Activated naive CD4-positive, alpha-beta T cell treated with anti-CD3 and anti-CD28 coated beads, Interleukin-2, amount 50 U/mL, for 72 hours (primary cell): Measurements from ENCODE around the gene SLC38A1. TPM values are rescaled to one million over a fixed set of nuclear protein-coding genes. Genes with fewer than 3 reads are reported as not detected.

Experiments used
- ATAC-seq, 2 donors: fragments of 150-1000 bp; cut with Tn5 transposase; 2 replicates each; pipeline ENCODE4 v1.10.0; 2021; ENCODE audit warnings: mild to moderate bottlenecking in 2 of 2, moderate library complexity in 2 of 2
- DNase-seq, 2 donors: peaks; one replicate each; pipeline ENCODE4 v3.0.0; 2021 to 2022; ENCODE audit warnings: low spot score in 2 of 2
- H3K27ac Mint-ChIP-seq, 2 donors: one replicate each; pipeline ENCODE4 v1.8.0; 2022; ENCODE audit warnings: mild to moderate bottlenecking in 2 of 2, mixed read lengths in 2 of 2
- H3K36me3 Mint-ChIP-seq, 2 donors: one replicate each; pipeline ENCODE4 v1.8.0; 2022; ENCODE audit warnings: mixed read lengths in 2 of 2
- H3K9me3 Mint-ChIP-seq, 2 donors: one replicate each; pipeline ENCODE4 v1.8.0; 2022; ENCODE audit warnings: mixed read lengths in 2 of 2
- total RNA-seq, 2 donors: library from RNA; stranded (reverse); gene quantifications; one replicate each; pipeline ENCODE4 v1.2.3, GENCODE V29; 2022

Gene SLC38A1
- total RNA-seq, 2 donors from 2014 or later: 146 to 177 TPM

DNA sequence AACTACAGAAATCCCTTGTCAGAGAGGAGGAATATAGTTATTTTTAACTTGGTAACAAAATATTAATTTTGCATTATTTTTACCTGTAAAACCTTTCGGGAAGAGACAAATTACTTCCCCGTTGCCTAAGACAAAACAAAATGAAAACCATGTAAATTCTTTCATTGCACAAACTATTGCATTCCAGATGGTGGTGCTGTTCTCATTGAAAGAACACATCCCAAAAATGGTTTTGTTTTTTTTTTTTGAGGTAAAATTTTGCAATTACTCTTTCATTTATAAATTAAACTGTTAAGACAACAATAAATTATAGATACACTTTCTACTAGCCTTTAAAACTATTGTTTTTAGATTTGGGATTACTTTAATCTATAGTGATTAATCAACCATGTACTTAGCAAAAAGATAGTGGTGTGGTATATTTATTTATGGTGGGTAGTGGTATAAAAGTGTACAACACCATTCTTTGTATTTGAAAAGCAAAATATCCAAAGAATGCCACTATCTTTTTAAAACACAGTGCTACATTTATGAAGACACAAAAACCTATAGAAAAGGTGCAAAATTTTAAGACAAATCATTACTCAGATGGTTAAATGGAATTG is 115.5 kb downstream of the SLC38A1 start:
- peaks cover 12 to 17% of the 10 kb centered on the region in 2 donors for H3K36me3 Mint-ChIP-seq
- peaks cover 9 to 11% of the 10 kb centered on the region in 2 donors for H3K9me3 Mint-ChIP-seq
- ATAC-seq: no peak
- H3K27ac Mint-ChIP-seq: no peak overlapping the region
- no peak for DNase-seq

DNA sequence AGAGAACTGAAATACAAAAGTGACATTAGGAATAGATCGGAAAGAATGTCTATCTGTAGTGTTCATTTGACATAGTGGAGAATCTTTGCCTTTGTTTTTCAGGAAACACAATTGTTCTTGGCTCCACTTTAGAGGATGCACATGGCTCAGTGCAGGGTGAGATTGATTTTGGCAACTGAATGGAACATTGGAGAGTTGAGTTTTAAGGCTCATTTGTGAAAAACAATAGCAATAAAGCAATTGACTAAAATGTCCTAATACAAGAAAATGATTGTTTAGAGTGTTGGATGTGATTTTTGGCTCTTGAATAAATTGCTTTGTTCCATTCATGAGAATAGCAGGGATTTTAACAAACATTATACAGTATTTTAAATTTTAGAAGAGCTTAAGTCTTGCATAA is 116.4 kb downstream of the SLC38A1 start:
- no peak for DNase-seq
- ATAC-seq: no peak
- Mint-ChIP-seq H3K9me3 (peaks cover 9 to 11% of the 10 kb centered on the region in 2 donors), H3K36me3 (peaks cover 12 to 15% of the 10 kb centered on the region in 2 donors), H3K27ac (no peak overlapping the region)

DNA sequence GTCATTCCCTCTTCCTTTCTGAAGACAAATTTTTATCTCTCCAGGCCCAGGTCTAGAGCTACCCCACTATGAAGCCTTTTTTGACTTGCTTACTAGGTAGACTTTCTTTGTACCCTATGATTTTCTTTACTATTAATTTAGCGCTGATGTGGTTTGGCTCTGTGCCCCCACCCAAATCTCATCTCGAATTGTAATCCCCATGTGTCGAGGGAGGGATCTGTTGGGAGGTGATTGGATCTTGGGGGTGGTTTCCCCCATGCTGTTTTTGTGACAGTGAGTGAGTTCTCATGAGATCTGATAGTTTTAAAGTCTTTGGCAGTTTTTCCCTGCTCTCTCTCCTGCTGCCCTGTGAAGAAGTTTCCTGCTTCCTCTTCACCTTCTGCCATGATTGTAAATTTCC is 118.1 kb downstream of the SLC38A1 start:
- DNase-seq: no peak
- H3K27ac Mint-ChIP-seq: peak overlapping the region in 1 of 2 donors; percentile 19

DNA sequence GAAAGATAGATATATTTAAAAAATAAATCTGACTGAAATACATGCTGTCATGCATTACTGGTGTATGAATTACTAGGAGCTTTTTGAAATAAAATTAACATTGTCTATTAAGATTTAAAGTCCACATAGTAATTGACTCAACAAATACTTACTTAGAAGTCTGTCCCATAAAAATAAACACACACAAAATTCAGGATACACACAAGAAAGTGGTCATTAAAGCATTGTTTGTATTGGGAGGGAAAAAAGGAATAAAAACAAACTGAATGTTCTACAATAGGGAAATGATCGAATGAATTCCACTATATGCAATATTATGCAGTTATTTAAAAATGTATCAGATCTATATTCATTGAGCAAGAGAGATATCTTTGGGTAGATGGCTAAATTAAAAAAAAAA is 118.9 kb downstream of the SLC38A1 start:
- DNase-seq (no peak), ATAC-seq (no peak)
- Mint-ChIP-seq H3K27ac (no peak overlapping the region), H3K36me3 (no peaks in the 10 kb centered on the region), H3K9me3 (no peaks in the 10 kb centered on the region)

More for the DNA sequence above, 118.1 kb downstream of the SLC38A1 start:
- H3K9me3 Mint-ChIP-seq: no peaks in the 10 kb centered on the region
- ATAC-seq: no peak
- H3K36me3 Mint-ChIP-seq: peaks cover 0 to 1% of the 10 kb centered on the region in 2 donors

DNA sequence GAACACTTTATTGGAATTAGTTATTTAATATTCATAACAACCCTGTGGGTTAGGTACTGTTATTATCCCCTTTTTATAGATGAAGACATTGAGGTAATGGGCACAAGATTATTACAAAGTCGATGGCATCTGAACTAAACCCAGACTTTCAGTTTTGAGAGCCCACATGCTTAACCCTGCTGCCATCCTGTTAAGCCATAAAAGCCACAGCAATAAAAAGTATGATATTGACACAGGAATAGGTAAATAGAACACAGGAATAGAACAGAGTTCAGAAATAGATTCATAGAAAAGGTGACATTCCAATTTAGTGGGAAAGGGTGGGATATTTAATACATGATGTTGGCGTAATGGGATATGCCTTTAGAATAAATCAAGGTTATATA is 119.8 kb downstream of the SLC38A1 start:
- H3K36me3 Mint-ChIP-seq: no peaks in the 10 kb centered on the region
- no peaks in the 10 kb centered on the region for H3K9me3 Mint-ChIP-seq
- DNase-seq (no peak), ATAC-seq (no peak)
- no peak overlapping the region for H3K27ac Mint-ChIP-seq

DNA sequence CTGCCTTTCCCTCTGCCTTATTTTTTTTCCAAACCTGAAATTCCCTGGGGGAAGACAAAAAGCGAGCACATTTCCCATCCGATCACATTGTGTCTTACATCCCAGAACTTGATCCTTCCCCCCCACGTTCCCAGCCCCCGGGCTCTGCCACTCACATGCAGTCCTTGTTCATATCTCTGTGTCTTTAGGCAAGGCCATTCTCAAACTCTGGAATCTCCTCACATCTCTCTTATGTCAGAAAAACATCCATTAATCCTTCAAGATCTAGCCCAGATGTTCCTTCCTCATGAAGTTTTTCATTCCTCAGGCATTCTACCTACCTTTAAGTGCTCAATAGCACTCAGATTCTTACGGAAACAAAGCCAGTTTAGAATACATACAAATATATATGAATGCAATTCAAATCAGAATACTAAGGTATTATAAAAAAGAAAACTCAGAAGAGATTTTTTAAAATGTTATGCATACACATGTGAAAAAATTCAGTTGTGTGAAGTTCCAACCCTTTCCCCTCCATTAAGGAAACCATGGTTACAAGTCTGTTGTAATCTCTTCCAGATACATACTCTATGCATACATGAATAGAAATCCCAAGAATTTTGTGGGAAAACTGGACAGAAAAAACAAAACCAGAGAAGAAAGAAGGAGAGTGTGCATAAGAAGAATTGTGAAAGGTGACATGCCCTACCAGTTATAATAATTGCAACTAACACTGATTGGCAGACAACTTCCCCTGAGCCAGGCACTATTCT is 120.3 kb downstream of the SLC38A1 start:
- Mint-ChIP-seq H3K9me3 (no peaks in the 10 kb centered on the region), H3K36me3 (no peaks in the 10 kb centered on the region), H3K27ac (no peak overlapping the region)
- DNase-seq (no peak), ATAC-seq (no peak)

DNA sequence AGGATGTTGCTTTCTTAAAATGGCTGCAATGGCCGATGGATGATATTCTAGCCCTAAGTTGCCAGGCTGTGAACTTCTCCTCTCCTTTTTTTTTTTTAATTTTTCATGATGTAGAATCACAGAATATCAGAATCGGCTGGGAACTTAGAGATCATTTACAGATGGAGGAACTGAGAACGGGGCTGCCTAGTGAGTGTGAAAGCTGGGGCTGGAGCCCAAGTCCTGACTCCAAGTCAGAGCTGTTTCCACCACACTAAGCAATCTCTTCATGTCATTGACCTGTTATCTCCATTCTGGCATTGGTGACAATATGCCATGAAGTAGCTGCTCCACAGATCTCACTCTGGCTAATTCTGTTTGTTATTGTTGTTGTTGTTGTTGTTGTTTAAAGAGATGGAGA is 121.7 kb downstream of the SLC38A1 start:
- H3K9me3 Mint-ChIP-seq: no peaks in the 10 kb centered on the region
- no peak for ATAC-seq
- no peaks in the 10 kb centered on the region for H3K36me3 Mint-ChIP-seq
- no peak for DNase-seq
- no peak overlapping the region for H3K27ac Mint-ChIP-seq

DNA sequence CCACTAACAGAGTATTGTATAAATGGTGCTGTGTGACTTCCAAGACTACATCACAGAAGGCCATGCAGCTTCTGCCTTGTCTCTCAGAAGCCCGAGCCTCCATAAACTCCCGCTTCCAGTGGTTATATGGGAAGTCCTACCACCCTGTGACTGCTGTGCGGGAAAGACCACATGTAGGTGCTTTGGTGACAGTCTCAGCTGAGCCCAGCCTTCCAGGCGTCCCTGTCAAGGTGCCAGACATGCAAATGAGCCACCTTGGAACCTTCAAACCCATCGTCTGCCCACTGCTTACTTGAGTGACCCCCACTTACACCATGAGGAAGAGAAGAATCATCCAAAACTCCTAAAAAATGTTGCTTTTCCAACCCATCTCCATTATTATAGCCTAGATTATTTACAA is 123.0 kb downstream of the SLC38A1 start:
- Mint-ChIP-seq H3K9me3 (no peaks in the 10 kb centered on the region), H3K27ac (no peak overlapping the region), H3K36me3 (no peaks in the 10 kb centered on the region)
- DNase-seq: no peak
- no peak for ATAC-seq

DNA sequence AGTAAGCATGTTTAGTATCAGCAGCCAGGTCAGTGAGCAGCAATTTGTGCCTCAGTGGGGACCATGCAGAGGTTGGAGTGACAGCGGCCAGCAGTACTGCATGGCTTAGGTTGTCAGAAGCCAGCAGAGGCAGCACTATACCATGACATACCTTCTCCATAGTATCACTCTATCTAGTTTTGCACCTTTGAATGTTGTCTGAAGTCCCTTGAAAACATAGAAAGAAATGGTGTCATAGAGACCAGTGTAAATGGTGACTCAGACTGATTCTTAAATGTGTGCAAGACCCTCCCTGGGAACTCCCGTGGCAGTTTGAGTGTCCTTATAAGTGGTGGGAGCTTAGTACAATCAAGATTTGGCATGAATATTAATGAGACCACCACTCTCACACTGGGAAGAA is 124.4 kb downstream of the SLC38A1 start:
- H3K36me3 Mint-ChIP-seq: no peaks in the 10 kb centered on the region
- H3K9me3 Mint-ChIP-seq: no peaks in the 10 kb centered on the region
- DNase-seq: no peak
- ATAC-seq: peak; percentile 24 to 43
- H3K27ac Mint-ChIP-seq: no peak overlapping the region

DNA sequence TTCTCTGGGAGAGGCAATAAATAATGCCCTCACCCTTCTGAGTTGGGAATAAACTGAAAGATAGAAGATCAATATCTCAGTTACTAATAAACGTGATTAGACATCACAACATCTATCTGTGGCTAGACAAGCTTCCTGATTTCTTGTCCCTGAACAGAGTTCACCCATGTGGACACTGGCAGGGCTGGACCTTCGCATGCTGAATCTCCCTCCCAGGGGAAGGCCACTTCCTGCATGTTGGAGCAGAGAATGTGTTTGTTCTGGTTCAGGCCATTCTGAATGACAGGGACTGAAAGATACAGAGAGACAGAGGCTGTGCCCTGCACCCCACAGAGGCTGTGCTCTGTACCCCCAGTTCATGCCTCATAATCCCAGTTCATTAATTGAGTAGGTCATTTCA is 132.6 kb downstream of the SLC38A1 start:
- Mint-ChIP-seq H3K9me3 (no peaks in the 10 kb centered on the region), H3K27ac (no peak overlapping the region), H3K36me3 (no peaks in the 10 kb centered on the region)
- ATAC-seq: no peak
- no peak for DNase-seq

DNA sequence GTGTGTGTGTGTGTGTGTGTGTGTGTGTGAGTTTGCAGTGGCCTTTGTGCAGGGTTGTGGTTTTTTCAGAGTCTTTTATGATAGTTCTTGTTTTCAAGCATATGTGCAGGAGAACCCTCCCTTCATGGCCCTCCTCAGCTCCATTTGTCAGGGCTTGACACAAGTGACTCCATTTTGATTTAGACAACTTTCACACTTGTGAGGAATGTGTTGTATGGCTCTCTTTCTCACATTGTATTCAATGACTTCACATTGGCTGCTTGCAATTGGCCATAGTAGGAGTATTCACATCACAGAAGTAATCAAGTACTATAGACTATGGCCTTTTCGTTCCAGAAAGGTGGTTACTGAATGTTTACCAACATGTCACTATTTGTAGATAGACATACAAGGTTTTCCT is 133.1 kb downstream of the SLC38A1 start:
- H3K27ac Mint-ChIP-seq: no peak overlapping the region
- H3K36me3 Mint-ChIP-seq: no peaks in the 10 kb centered on the region
- ATAC-seq (no peak), DNase-seq (no peak)
- H3K9me3 Mint-ChIP-seq: no peaks in the 10 kb centered on the region

DNA sequence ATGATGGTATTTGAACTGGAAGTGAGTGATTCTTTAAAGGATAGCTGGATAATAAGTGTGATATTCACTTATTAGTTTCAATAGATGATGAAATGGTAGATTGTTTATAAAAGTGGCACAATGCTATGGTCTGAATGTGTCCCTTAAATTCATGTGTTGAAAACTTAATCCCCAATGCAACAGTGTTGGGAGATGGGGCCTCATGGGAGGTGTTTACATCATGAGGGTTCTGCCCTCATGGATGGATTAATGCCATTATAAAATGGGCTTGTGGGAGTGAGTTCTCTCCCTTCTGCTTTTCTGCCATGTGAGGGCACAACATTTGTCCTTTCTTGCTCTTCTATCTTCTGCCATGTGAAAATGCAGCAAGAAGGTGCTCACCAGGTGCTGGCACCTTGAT is 134.0 kb downstream of the SLC38A1 start:
- DNase-seq (no peak), ATAC-seq (no peak)
- H3K27ac Mint-ChIP-seq: no peak overlapping the region
- H3K9me3 Mint-ChIP-seq: no peaks in the 10 kb centered on the region
- no peaks in the 10 kb centered on the region for H3K36me3 Mint-ChIP-seq

DNA sequence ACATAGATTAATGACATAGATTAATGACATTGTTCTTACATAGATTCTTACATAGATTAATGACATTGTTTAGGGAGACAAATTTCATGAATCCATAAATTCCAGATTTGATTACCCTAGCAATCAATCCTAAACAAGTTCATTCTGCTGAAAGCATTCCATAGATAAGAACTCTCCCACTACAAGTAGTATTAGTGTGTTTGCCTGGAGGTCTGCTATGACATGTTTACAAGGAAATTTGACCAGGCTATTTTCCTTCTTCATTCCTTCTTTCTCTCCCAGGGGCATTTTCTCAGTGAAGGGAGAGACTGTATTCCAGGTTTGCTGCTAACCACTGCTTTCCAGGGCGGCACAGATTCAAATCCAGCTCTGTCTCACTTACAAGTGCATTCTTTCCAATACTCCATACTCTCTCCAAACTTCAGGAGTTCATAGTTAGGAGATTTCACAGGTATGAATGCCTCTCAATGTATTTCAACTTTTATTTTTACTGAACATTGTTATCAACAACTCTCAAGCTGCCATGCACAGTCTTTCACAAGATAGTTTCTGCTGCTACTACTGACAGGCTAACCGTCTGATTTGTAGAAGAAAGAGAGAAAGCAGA is 134.5 kb downstream of the SLC38A1 start:
- ATAC-seq: no peak
- DNase-seq: no peak
- H3K36me3 Mint-ChIP-seq: no peaks in the 10 kb centered on the region
- no peaks in the 10 kb centered on the region for H3K9me3 Mint-ChIP-seq
- H3K27ac Mint-ChIP-seq: no peak overlapping the region

DNA sequence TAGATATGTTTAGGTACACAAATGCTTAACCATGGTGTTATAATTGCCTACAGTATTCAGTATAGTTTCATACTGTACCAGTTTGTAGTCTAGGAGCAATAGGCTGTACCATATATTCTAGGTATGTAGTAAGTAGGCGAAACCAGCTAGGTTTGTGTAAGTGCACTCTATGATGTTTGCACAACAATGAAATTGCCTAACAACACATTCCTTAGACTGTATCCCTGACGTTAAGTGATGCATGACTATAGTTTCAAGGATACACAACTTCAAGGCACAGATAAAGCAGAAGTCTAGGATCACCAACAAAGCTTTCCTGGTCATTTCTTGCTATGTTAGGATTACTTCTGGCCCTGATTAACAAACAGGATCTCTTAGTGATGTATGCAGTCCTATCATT is 135.1 kb downstream of the SLC38A1 start:
- no peaks in the 10 kb centered on the region for H3K9me3 Mint-ChIP-seq
- DNase-seq (no peak), ATAC-seq (no peak)
- no peak overlapping the region for H3K27ac Mint-ChIP-seq
- no peaks in the 10 kb centered on the region for H3K36me3 Mint-ChIP-seq

Other genes starting within 250 kb of the SLC38A1 start
- gene SLC38A2, start 103.7 kb upstream of the SLC38A1 start, total RNA-seq: 100 to 1,000 TPM; 249 to 315 TPM